ENCODE results near the gene LDAH.
"Not testable (repeated sequence)": the region's sequence is repeated elsewhere in the genome, so short reads cannot be mapped to it uniquely, and the experiment has no call there.

- not testable (repeated sequence) for TF ChIP-seq EZH2 (IDR thresholded peaks at IDR 0.05; ENCODE audit: borderline replicate concordance, low read depth, low read length, severe bottlenecking); POLR2AphosphoS5 (IDR thresholded peaks at IDR 0.05; ENCODE audit: insufficient read depth, low read depth, low read length); POLR2A (IDR thresholded peaks at IDR 0.05; ENCODE audit: low read depth, low read length); MAX (IDR thresholded peaks at IDR 0.05; ENCODE audit: insufficient read depth, insufficient read length); MYC (IDR thresholded peaks at IDR 0.05; ENCODE audit: low read depth, low read length); FOS (IDR thresholded peaks at IDR 0.05; ENCODE audit: borderline replicate concordance, insufficient read depth, low read length); JUN (IDR thresholded peaks at IDR 0.05; ENCODE audit: borderline replicate concordance, insufficient read depth, insufficient read length, low read depth)
- TF ChIP-seq, protein P1, sequence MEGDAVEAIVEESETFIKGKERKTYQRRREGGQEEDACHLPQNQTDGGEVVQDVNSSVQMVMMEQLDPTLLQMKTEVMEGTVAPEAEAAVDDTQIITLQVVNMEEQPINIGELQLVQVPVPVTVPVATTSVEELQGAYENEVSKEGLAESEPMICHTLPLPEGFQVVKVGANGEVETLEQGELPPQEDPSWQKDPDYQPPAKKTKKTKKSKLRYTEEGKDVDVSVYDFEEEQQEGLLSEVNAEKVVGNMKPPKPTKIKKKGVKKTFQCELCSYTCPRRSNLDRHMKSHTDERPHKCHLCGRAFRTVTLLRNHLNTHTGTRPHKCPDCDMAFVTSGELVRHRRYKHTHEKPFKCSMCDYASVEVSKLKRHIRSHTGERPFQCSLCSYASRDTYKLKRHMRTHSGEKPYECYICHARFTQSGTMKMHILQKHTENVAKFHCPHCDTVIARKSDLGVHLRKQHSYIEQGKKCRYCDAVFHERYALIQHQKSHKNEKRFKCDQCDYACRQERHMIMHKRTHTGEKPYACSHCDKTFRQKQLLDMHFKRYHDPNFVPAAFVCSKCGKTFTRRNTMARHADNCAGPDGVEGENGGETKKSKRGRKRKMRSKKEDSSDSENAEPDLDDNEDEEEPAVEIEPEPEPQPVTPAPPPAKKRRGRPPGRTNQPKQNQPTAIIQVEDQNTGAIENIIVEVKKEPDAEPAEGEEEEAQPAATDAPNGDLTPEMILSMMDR (IDR thresholded peaks at IDR 0.05; ENCODE audit: extremely low read depth in 1 of 2, insufficient read depth in 1 of 2, low read depth in 1 of 2, low read length in 2 of 2): not testable (repeated sequence)
Measured at GRCh38 chr2:20713585-20713984, 109.3 kb downstream of the LDAH start.

Data from endothelial cell of umbilical vein (primary cell).